ENCODE data around the gene ANKRD22.

- no peak for TF ChIP-seq CTCF (IDR thresholded peaks at IDR 0.05)
- no peak for TF ChIP-seq ZFX (IDR thresholded peaks at IDR 0.05; ENCODE audit: borderline replicate concordance)
Measured at GRCh38 chr10:88841316-88842111, 10.1 kb downstream of the ANKRD22 start.

Data from 22Rv1 (cell line).